ENCODE data around the gene CNTNAP2.
"Not testable (repeated sequence)": the region's sequence is repeated elsewhere in the genome, so short reads cannot be mapped to it uniquely, and the experiment has no call there.

Gene CNTNAP2

GRCh38 chr7:147595042-147595441 lies 1478.4 kb downstream of the CNTNAP2 start:
- DNase-seq: no peak

GRCh38 chr7:147598687-147599086 lies 1482.1 kb downstream of the CNTNAP2 start:
- not testable (repeated sequence) for DNase-seq

- DNase-seq: no peak
These were observed 1488.7 kb downstream of the CNTNAP2 start for GRCh38 chr7:147605323-147605722.

- DNase-seq: no peak
These were observed 1490.7 kb downstream of the CNTNAP2 start for GRCh38 chr7:147607157-147607800.

GRCh38 chr7:147611431-147611830 lies 1494.8 kb downstream of the CNTNAP2 start:
- no peak for DNase-seq

GRCh38 chr7:147635288-147635687 lies 1518.7 kb downstream of the CNTNAP2 start:
- no peak for DNase-seq

GRCh38 chr7:147636553-147636952 lies 1520.0 kb downstream of the CNTNAP2 start:
- no peak for DNase-seq

GRCh38 chr7:147638566-147638965 lies 1522.0 kb downstream of the CNTNAP2 start:
- DNase-seq: no peak

- DNase-seq: no peak
These were observed 1522.4 kb downstream of the CNTNAP2 start for GRCh38 chr7:147639037-147639436.

- no peak for DNase-seq
These were observed 1523.2 kb downstream of the CNTNAP2 start for GRCh38 chr7:147639751-147640150.

- no peak for DNase-seq
These were observed 1524.2 kb downstream of the CNTNAP2 start for GRCh38 chr7:147640821-147641220.

- no peak for DNase-seq
These were observed 1530.0 kb downstream of the CNTNAP2 start for GRCh38 chr7:147646568-147646967.

GRCh38 chr7:147650991-147651390 lies 1534.4 kb downstream of the CNTNAP2 start:
- DNase-seq: no peak

GRCh38 chr7:147651601-147652000 lies 1535.0 kb downstream of the CNTNAP2 start:
- DNase-seq: no peak

- no peak for DNase-seq
These were observed 1536.9 kb downstream of the CNTNAP2 start for GRCh38 chr7:147653456-147653855.

GRCh38 chr7:147658392-147658967 lies 1541.9 kb downstream of the CNTNAP2 start:
- DNase-seq: no peak

GRCh38 chr7:147659036-147659995 lies 1542.7 kb downstream of the CNTNAP2 start:
- DNase-seq: no peak

- no peak for DNase-seq
These were observed 1547.9 kb downstream of the CNTNAP2 start for GRCh38 chr7:147664541-147664940.

GRCh38 chr7:147670759-147671158 lies 1554.2 kb downstream of the CNTNAP2 start:
- no peak for DNase-seq

GRCh38 chr7:147674705-147675104 lies 1558.1 kb downstream of the CNTNAP2 start:
- DNase-seq: no peak

GRCh38 chr7:147678943-147679342 lies 1562.3 kb downstream of the CNTNAP2 start:
- DNase-seq: no peak

GRCh38 chr7:147681530-147681929 lies 1564.9 kb downstream of the CNTNAP2 start:
- no peak for DNase-seq

- DNase-seq: no peak
These were observed 1584.1 kb downstream of the CNTNAP2 start for GRCh38 chr7:147700702-147701101.

GRCh38 chr7:147707926-147708325 lies 1591.3 kb downstream of the CNTNAP2 start:
- DNase-seq: no peak
